AG10803 (cell line): Measurements from ENCODE around the gene AHDC1.
"Not testable (repeated sequence)": the region's sequence is repeated elsewhere in the genome, so short reads cannot be mapped to it uniquely, and the experiment has no call there.

Experiments
- DNase-seq: peaks from one replicate; pipeline ENCODE4 v3.0.0; 2010; ENCODE audit warnings: low read depth
- H3K4me3 ChIP-seq: 2 replicates; pipeline ENCODE4 v1.5.1; 2011; ENCODE audit warnings: mild to moderate bottlenecking, low read length, control low read depth
- TF ChIP-seq, protein P1 (sequence below): conservative IDR thresholded peaks from 2 replicates; pipeline ENCODE4 v1.5.1; 2011; ENCODE audit warnings: mild to moderate bottlenecking, low read length, control low read depth, inconsistent platforms

The AHDC1 gene

DNA sequence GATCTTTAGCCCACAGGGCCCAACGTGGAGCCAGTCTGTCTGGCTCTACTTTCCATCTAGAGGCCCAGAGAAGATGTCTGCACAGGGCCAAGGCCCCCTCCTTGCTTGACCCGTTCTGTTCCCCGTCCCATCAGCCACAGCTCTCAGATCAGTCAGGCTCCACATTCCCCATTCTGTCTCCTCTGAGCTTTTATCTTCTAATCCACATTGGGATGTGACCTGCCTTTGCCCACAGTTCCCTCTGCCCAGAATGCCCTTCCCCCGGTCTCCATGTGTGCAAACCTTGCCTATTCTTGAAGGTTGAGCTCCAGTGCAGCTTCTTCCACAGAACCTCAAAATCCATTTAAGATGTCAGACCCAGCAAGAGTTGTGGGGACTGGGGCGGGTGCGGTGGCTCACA, 60.7 kb downstream of the AHDC1 start:
- DNase-seq, result no peak
- TF ChIP-seq, protein P1, sequence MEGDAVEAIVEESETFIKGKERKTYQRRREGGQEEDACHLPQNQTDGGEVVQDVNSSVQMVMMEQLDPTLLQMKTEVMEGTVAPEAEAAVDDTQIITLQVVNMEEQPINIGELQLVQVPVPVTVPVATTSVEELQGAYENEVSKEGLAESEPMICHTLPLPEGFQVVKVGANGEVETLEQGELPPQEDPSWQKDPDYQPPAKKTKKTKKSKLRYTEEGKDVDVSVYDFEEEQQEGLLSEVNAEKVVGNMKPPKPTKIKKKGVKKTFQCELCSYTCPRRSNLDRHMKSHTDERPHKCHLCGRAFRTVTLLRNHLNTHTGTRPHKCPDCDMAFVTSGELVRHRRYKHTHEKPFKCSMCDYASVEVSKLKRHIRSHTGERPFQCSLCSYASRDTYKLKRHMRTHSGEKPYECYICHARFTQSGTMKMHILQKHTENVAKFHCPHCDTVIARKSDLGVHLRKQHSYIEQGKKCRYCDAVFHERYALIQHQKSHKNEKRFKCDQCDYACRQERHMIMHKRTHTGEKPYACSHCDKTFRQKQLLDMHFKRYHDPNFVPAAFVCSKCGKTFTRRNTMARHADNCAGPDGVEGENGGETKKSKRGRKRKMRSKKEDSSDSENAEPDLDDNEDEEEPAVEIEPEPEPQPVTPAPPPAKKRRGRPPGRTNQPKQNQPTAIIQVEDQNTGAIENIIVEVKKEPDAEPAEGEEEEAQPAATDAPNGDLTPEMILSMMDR, result no peak
- H3K4me3 ChIP-seq, result no peak overlapping the region

DNA sequence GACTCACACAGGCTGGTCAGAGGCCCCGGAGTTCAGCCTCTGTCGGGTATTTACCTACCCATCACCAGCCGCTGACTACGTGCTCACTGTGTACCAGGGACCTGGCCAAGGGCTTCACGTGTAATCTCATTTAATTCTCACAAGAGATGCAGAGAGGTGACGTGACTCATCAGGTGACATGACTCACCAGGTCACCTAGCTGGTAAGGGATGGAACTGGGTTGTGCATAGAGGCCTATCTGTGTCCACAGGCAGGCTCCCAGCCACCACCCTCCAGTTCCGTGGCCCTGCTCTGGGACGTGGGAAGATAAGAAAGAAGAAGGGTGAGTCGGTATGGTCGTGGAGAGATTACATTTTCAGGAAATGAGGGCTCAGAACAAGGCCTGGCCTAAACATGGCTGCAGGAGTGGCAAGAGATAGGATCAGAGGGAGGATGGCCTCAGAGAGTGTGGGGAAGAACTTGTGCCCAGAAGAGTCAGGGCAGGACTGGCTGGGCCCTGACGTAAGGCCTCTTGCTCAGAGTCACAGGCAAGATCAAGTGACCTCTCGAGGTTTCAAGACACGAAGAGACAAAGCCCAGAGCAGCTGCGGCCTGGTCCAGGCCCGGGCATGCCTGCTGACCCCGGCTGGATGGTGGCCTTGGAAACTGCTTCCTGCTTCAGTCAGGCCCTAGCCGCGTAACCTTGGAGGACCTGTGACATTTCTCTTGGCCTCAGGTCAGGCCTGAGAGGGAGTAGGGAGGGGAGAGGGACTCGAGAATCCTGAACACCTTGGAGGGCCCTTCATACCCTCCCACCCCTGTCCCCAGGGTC, 61.3 kb downstream of the AHDC1 start:
- no peak for DNase-seq
- H3K4me3 ChIP-seq, result no peak overlapping the region
- TF ChIP-seq, protein P1, result no peak

DNA sequence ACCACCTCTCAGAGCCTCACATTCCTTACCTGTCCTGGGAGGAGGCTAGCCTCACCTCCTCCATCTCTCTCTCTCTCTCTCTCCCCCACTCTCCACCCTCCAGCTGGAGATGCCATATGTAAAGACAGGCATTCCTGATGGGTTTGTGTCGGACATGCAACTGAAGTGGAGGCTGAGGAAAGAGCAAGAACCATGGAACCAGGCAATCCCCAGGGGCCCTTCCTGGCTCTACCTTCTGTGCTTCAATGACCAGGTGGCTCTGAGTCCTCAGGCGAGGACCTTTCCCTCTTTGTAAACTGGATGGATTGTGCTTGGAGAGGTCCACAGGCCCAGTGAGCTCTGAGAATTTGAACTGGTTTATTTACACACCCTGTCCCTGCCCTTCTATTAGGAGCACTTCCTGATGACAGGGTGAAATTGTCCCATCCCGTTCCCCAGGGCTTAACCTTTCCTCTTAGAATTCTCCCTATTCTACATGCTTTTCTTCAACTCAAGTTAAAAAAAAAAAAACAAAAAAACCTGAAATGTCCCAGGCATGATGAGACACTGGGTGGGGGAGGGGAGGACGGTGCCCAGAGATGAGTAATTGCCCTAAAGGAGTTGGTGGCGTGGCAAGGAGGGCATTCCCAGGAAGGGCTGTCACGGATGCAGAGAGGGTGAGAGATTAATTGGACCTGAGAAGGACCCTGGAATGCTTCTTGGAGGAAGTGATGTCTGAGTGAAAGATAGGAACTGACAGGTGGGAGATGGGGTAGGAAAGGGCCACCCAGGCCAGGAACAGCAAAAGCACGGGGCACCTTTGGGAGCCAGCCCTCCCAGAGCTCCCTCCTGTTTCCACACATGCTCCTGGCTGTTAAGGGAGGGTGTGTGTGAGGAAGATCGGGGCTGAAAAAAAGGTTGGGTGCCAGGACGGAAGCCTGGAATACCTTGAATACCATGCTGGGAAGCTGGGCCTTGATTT, 63.8 kb downstream of the AHDC1 start:
- TF ChIP-seq, protein P1, result no peak
- no peak overlapping the region for H3K4me3 ChIP-seq
- peak; percentile 85 for DNase-seq

DNA sequence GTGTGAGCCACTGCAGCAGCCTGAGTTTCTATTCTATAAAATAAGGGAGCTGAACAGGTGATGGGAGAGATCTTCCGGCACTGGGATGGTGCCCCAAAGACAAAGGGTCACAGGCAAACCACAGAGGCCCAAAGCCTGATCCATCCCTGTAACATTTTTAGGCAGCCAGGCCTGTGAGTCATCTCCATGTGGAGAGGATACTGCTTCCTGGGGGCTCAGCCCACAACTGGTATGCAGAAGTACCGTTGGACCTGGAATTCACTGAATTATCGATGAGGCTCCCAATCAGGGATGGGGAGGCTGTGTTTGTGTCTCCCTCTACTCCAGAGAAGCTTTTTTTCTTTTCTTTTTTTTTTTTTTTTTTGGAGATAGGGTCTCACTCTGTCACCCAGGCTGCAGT, 65.2 kb downstream of the AHDC1 start:
- H3K4me3 ChIP-seq, result no peak overlapping the region
- DNase-seq, result peak; percentile 82
- TF ChIP-seq, protein P1, result no peak

DNA sequence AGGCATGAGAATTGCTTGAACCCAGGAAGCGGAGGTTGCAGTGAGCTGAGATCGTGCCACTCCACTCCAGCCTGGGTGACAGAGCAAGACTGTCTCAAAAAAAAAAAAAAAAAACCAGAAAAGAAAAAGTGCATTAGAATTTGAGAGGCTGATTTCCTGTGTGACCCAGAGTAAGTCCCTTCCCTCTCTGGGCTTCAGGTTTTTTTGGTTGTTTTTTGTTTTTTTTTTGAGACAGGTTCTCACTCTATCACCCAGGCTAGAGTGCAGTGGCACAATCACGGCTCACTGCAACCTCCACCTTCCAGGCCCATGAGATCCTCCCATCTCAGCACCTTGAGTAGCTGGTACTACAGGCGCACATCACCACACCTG, 65.7 kb downstream of the AHDC1 start:
- DNase-seq, H3K4me3 ChIP-seq: not testable (repeated sequence)

DNA sequence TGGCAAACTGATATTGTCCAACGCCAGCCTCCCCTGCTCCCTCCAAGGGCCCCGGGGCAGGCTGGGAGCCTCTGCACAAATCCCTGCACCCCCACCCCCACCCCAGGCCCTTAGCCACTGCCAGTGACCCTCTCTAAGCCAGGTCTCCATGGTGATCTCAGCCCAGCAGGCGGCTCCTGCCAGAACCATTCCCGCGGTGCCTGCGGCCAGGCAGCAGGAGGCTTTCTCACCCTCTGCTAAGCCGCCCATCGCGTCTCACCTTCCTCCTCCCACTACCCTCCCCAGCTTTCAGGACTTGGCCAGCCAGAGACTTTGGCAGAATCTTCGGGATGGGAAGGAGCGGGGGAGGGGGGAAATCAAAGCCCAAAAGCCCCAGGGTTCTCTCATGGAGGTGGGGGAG, 67.2 kb downstream of the AHDC1 start:
- peak; percentile 85 for DNase-seq
- H3K4me3 ChIP-seq, result no peak overlapping the region
- TF ChIP-seq, protein P1, result peak; percentile 16; the same call in 1 of the 2 replicates

DNA sequence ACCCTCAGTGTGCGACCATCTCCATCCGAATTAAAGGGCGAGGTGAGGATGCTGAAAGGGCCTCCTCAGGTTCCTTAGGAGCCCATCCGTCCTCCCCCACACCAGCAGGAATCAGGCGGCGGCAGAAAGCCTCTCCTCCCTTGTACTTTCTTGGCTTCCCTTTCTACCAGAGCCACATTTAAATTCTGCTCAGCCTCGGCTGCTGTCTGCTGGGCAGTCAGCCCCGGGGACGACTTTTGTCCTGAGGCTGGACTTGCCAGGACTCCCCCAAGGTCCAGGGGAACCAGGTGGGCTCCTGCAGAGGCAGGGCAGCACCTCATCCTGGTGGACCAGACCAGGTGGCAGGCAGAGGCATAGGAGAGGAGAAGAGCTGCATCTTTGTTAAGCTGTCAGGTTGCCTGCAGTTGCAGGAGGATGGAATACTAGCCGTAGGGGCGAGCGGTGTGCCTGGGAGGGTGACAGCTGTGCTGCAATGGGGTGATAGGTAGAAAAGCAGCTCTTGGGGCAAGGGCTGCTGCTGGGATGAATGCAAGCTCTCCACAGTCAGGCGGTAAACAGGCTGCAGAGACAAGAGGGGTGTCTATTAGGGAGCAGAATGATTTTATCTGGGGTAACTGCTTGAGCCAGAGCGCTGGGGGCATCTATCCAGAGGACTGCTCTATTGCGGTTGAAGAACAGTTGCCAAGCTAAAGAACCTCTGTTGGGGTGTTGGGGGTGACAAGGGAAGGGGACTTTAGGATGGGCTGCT, 67.8 kb downstream of the AHDC1 start:
- TF ChIP-seq, protein P1, result no peak
- no peak overlapping the region for H3K4me3 ChIP-seq
- no peak for DNase-seq
